IMR-90 (cell line): Measurements from ENCODE around the gene AMPD3. TPM values are rescaled to one million over a fixed set of nuclear protein-coding genes. Genes with fewer than 3 reads are reported as not detected.
A peak's percentile ranks its signal among the peaks of the same experiment; 100 is the strongest.

Source experiments
- ATAC-seq: fragments of 200-7000 bp; cut with Tn5 transposase; 2 replicates; pipeline ENCODE4 v1.9.1; 2020; ENCODE audit warnings: low read depth, mild to moderate bottlenecking, moderate library complexity
- BruUV-seq: library from RNA; stranded (reverse); fragments of 400-500 nt; replicated peaks from 2 replicates; lab custom pipeline; 2021; lab: Mats Ljungman, UMichigan
- CTCF ChIA-PET: fragments of 300-600 bp; formaldehyde crosslinking; extraction: SDS; loops from one replicate; lab custom pipeline; 2021; ENCODE audit warnings: antibody characterized with exemption; lab: Yijun Ruan, JAX
- POLR2A ChIA-PET: fragments of 300-600 bp; sonication (Branson Sonifier 250); formaldehyde crosslinking; loops from one replicate; lab custom pipeline; 2022; ENCODE audit warnings: antibody characterized with exemption; ENCODE audit not compliant: unreplicated experiment; lab: Charles Lee
- DNase-seq: peaks from one replicate; pipeline ENCODE4 v3.0.0; 2013
- H2AFZ ChIP-seq: replicated peaks from 2 replicates; pipeline ENCODE3; 2013; ENCODE audit warnings: low read length, mild to moderate bottlenecking; ENCODE audit not compliant: poor library complexity
- H2AK5ac ChIP-seq: 2 replicates; pipeline ENCODE4 v1.6.1; 2013; ENCODE audit warnings: low read depth, low read length, inconsistent platforms
- H2AK9ac ChIP-seq: replicated peaks from 2 replicates; pipeline ENCODE3; 2013; ENCODE audit warnings: mild to moderate bottlenecking, low read depth, low read length, moderate library complexity; ENCODE audit not compliant: poor library complexity
- H2BK120ac ChIP-seq: 2 replicates; pipeline ENCODE4 v1.6.1; 2013; ENCODE audit warnings: low read depth, low read length, inconsistent platforms
- H2BK15ac ChIP-seq: 3 replicates; pipeline ENCODE4 v1.6.1; 2013; ENCODE audit warnings: low read depth, low read length, inconsistent platforms
- H2BK20ac ChIP-seq: 2 replicates; pipeline ENCODE4 v1.6.1; 2013; ENCODE audit warnings: low read depth, mild to moderate bottlenecking, inconsistent platforms, low read length, moderate library complexity
- H2BK5ac ChIP-seq: 2 replicates; pipeline ENCODE4 v1.6.1; 2013; ENCODE audit warnings: mild to moderate bottlenecking, low read depth, low read length, inconsistent platforms; ENCODE audit not compliant: poor library complexity, severe bottlenecking
- H3K14ac ChIP-seq: replicated peaks from 2 replicates; pipeline ENCODE4 v1.6.1; 2013; ENCODE audit warnings: low read depth, low read length, inconsistent platforms
- H3K18ac ChIP-seq: 2 replicates; pipeline ENCODE4 v1.6.1; 2013; ENCODE audit warnings: low read depth, low read length, control low read depth
- H3K23ac ChIP-seq: 2 replicates; pipeline ENCODE4 v1.6.1; 2013; ENCODE audit warnings: low read depth, low read length, inconsistent platforms
- H3K27ac ChIP-seq: 2 replicates; pipeline ENCODE4 v1.5.1; 2013; ENCODE audit warnings: mild to moderate bottlenecking, control low read depth, low read length; ENCODE audit not compliant: insufficient read depth
- H3K27me3 ChIP-seq: 2 replicates; pipeline ENCODE4 v1.6.1; 2013; ENCODE audit warnings: low read length; ENCODE audit not compliant: control insufficient read depth, insufficient read depth
- H3K36me3 ChIP-seq: 2 replicates; pipeline ENCODE4 v1.6.1; 2013; ENCODE audit warnings: low read length, mixed read lengths; ENCODE audit not compliant: control insufficient read depth, insufficient read depth
- H3K4ac ChIP-seq: 2 replicates; pipeline ENCODE4 v1.6.1; 2013; ENCODE audit warnings: low read depth, low read length, inconsistent platforms
- H3K4me1 ChIP-seq: 2 replicates; pipeline ENCODE4 v1.6.1; 2013; ENCODE audit warnings: low read length, mixed read lengths; ENCODE audit not compliant: control insufficient read depth, insufficient read depth
- H3K4me2 ChIP-seq: 2 replicates; pipeline ENCODE4 v1.6.1; 2013; ENCODE audit warnings: low read depth, mild to moderate bottlenecking, control low read depth, low read length, moderate library complexity
- H3K4me3 ChIP-seq: 2 replicates; pipeline ENCODE4 v1.5.1; 2013; ENCODE audit warnings: low read depth, mild to moderate bottlenecking, control low read depth, low read length, moderate library complexity; ENCODE audit not compliant: insufficient read depth
- H3K56ac ChIP-seq: 2 replicates; pipeline ENCODE4 v1.6.1; 2013; ENCODE audit warnings: low read length, inconsistent platforms; ENCODE audit not compliant: insufficient read depth; ENCODE audit errors: extremely low read depth
- H3K79me1 ChIP-seq, 2 experiments: 2 replicates each; pipeline ENCODE4 v1.6.1; 2013; ENCODE audit warnings: low read length in 2 of 2, inconsistent platforms in 1 of 2, low read depth in 1 of 2
- H3K9ac ChIP-seq: 2 replicates; pipeline ENCODE4 v1.6.1; 2013; ENCODE audit warnings: low read depth, low read length, control low read depth
- H3K9me1 ChIP-seq: 2 replicates; pipeline ENCODE4 v1.6.1; 2013; ENCODE audit warnings: low read length, inconsistent platforms; ENCODE audit not compliant: insufficient read depth
- H3K9me3 ChIP-seq: 2 replicates; pipeline ENCODE4 v1.6.1; 2013; ENCODE audit warnings: low read length; ENCODE audit not compliant: control insufficient read depth, insufficient read depth
- H4K20me1 ChIP-seq: 2 replicates; pipeline ENCODE4 v1.6.1; 2013; ENCODE audit warnings: low read length, inconsistent platforms; ENCODE audit not compliant: insufficient read depth
- H4K5ac ChIP-seq: 2 replicates; pipeline ENCODE4 v1.6.1; 2013; ENCODE audit warnings: mild to moderate bottlenecking, low read depth, low read length, control low read depth
- H4K8ac ChIP-seq, 2 experiments: 2 replicates each; pipeline ENCODE4 v1.6.1; 2013; ENCODE audit warnings: low read depth in 2 of 2, low read length in 2 of 2, control low read depth in 1 of 2, inconsistent platforms in 1 of 2
- H4K91ac ChIP-seq: 2 replicates; pipeline ENCODE4 v1.6.1; 2013; ENCODE audit warnings: low read depth, low read length, inconsistent platforms; ENCODE audit not compliant: insufficient read depth
- CEBPB ChIP-seq: IDR thresholded peaks from 2 replicates; pipeline ENCODE4 v1.6.1; 2012; ENCODE audit warnings: low read depth, low read length, improper control_type of control experiment
- MAFK ChIP-seq: IDR thresholded peaks from 2 replicates; pipeline ENCODE4 v1.6.1; 2012; ENCODE audit warnings: low read depth, low read length, improper control_type of control experiment
- MAZ ChIP-seq: IDR thresholded peaks from 2 replicates; pipeline ENCODE4 v1.6.1; 2012; ENCODE audit warnings: low read depth, mild to moderate bottlenecking, low read length, improper control_type of control experiment, moderate library complexity, borderline replicate concordance
- MXI1 ChIP-seq: IDR thresholded peaks from 2 replicates; pipeline ENCODE4 v1.6.1; 2012; ENCODE audit warnings: low read depth, mild to moderate bottlenecking, low read length, moderate library complexity, borderline replicate concordance
- WGBS, 2 experiments: methylation state at CpG; one replicate each; pipeline versions ENCODE4 v1.1.5 to v1.1.7; 2013; ENCODE audit warnings: missing lambda C conversion rate in 2 of 2; ENCODE audit not compliant: insufficient read length in 1 of 2; ENCODE audit errors: extremely low coverage in 2 of 2; 5-methylcytosine and 5-hydroxymethylcytosine counted together
- dilution Hi-C: fragments of 300-500 bp; cut with HindIII; formaldehyde crosslinking; loops from one replicate; pipeline ENCODE4 v1.14.3; 2018; ENCODE audit warnings: low sequenced_read_pairs; ENCODE audit not compliant: unreplicated experiment
- in situ Hi-C: fragments of 300-500 bp; cut with MboI; formaldehyde crosslinking; loops from 3 replicates; pipeline ENCODE4 v1.14.3; 2019; ENCODE audit warnings: low sequenced_read_pairs, inconsistent platforms, mixed read lengths
- intact Hi-C: fragments of 100-400 bp; cut with micrococcal nuclease; formaldehyde crosslinking; loops from 2 replicates; pipeline ENCODE4 v1.10.0; 2022
- polyA plus RNA-seq, 3 experiments: library from polyadenylated mRNA; depleted of rRNA; stranded (reverse); fragments of >200 nt; gene quantifications; 2 replicates each; pipeline ENCODE4 v1.2.3, GENCODE V29; 2012; ENCODE audit warnings: low replicate concordance in 1 of 3
- total RNA-seq: library from RNA; depleted of rRNA; stranded (reverse); fragments of >200 nt; gene quantifications from 2 replicates; pipeline ENCODE4 v1.2.3, GENCODE V29; 2012

AMPD3 gene
- total and polyA plus RNA-seq, 2 of the 4 experiments (the other 2 are of a cell fraction): 8.6 to 12.1 TPM

DNA sequence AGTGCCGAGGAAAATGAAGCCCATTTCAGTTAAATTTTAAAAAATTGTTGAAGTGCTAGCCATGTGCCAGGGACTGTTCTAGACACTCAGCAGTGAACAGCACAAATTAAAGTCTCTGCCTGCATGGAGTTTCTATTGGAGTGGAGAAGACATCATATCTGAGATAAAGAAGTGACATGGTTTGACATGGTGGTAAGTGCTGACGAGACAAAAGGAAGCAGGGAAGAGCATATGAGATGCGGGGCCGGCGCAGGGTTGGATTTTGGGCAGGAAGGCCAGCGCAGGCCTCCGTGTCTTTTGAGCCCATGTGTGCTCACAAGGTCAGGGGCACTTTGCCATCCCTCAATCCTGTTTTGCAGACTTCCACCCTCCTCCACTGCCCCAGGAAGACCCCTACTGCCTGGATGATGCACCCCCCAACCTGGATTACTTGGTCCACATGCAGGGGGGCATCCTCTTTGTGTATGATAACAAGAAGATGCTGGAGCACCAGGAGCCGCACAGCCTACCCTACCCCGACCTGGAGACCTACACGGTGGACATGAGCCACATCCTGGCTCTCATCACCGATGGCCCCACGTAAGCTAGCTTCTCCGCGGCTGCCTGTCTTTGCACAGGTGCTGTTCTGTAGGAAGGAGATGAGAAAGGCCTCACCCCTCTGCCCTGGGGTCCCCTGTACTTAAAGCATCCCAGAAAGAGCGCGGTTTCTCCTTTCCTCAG lies 29.6 kb downstream of the AMPD3 start:
- DNase-seq (no peak), ATAC-seq (no peak)
- H2AK9ac ChIP-seq: no peak overlapping the region
- H3K4me1 ChIP-seq: peaks cover 11% of the 10 kb centered on the region
- no peak overlapping the region for H2BK20ac ChIP-seq
- H3K9me3 ChIP-seq: no peaks in the 10 kb centered on the region
- H3K27me3 ChIP-seq: no peaks in the 10 kb centered on the region
- ChIA-PET POLR2A (no interaction called here), CTCF (no interaction called here)
- no peak overlapping the region for H3K4ac ChIP-seq
- no peak overlapping the region for H2AFZ ChIP-seq
- no peak overlapping the region for H2BK5ac ChIP-seq
- WGBS, 2 experiments: 80% methylated on average over 2 of the region's 16 CpGs; no CpG with 5 or more reads in 1 of the 2 experiments
- no peak overlapping the region for H3K4me2 ChIP-seq
- H4K91ac ChIP-seq: no peak overlapping the region
- H4K8ac ChIP-seq: no peak overlapping the region
- no peak overlapping the region for H2BK120ac ChIP-seq
- TF ChIP-seq MAFK: peak; percentile 43
- no peak for TF ChIP-seq CEBPB
- TF ChIP-seq MXI1: no peak
- no peak for TF ChIP-seq MAZ
- H3K79me1 ChIP-seq: peaks cover 7 to 50% of the 10 kb centered on the region in 2 experiments; a peak in 3 of 4 replicates
- H2AK5ac ChIP-seq: no peak overlapping the region
- peaks cover 13% of the 10 kb centered on the region for H3K9me1 ChIP-seq
- no peak overlapping the region for H2BK15ac ChIP-seq
- no TSS peak for BruUV-seq
- H3K56ac ChIP-seq: no peak overlapping the region
- H3K14ac ChIP-seq: no peak overlapping the region
- H3K9ac ChIP-seq: no peak overlapping the region
- intact Hi-C loops (no loop called here), dilution Hi-C loops (no loop called here), in situ Hi-C loops (no loop called here)
- peaks cover 43% of the 10 kb centered on the region for H3K36me3 ChIP-seq
- no peak overlapping the region for H3K4me3 ChIP-seq
- no peak overlapping the region for H3K27ac ChIP-seq
- H3K18ac ChIP-seq: no peak overlapping the region
- peaks cover 9% of the 10 kb centered on the region; the same call in 1 of the 2 replicates for H4K20me1 ChIP-seq
- H4K5ac ChIP-seq: no peak overlapping the region
- H3K23ac ChIP-seq: no peak overlapping the region
